ENCODE measurements around the gene PYGB.

PYGB gene

GRCh38 chr20:25247956-25248785, at the start of gene PYGB:
TSS of gene PYGB (plus strand) at chr20:25248085. CDS start at chr20:25248179, 94 bp downstream.
- in situ Hi-C loops (cut with MboI; ENCODE audit: low sequenced_read_pairs): no loop called here

- in situ Hi-C loops (cut with MboI; ENCODE audit: low sequenced_read_pairs): no loop called here
These were observed 49.1 kb upstream of the PYGB start for GRCh38 chr20:25198663-25199383.

- in situ Hi-C loops (cut with MboI; ENCODE audit: low sequenced_read_pairs): no loop called here
These were observed 48.2 kb upstream of the PYGB start for GRCh38 chr20:25199473-25200260.

GRCh38 chr20:25203089-25203488, 44.8 kb upstream of the PYGB start:
- in situ Hi-C loops (cut with MboI; ENCODE audit: low sequenced_read_pairs): no loop called here

- in situ Hi-C loops (cut with MboI; ENCODE audit: low sequenced_read_pairs): no loop called here
These were observed 44.0 kb upstream of the PYGB start for GRCh38 chr20:25203871-25204320.

GRCh38 chr20:25204550-25205276, 43.2 kb upstream of the PYGB start:
- in situ Hi-C loops (cut with MboI; ENCODE audit: low sequenced_read_pairs): no loop called here

- in situ Hi-C loops (cut with MboI; ENCODE audit: low sequenced_read_pairs): no loop called here
These were observed 42.4 kb upstream of the PYGB start for GRCh38 chr20:25205277-25206062.

GRCh38 chr20:25206063-25206403, 41.9 kb upstream of the PYGB start:
- in situ Hi-C loops (cut with MboI; ENCODE audit: low sequenced_read_pairs): no loop called here

GRCh38 chr20:25206548-25206947, 41.3 kb upstream of the PYGB start:
- in situ Hi-C loops (cut with MboI; ENCODE audit: low sequenced_read_pairs): no loop called here

GRCh38 chr20:25207149-25207959, 40.5 kb upstream of the PYGB start:
- in situ Hi-C loops (cut with MboI; ENCODE audit: low sequenced_read_pairs): no loop called here

GRCh38 chr20:25207960-25208534, 39.8 kb upstream of the PYGB start:
- in situ Hi-C loops (cut with MboI; ENCODE audit: low sequenced_read_pairs): no loop called here

GRCh38 chr20:25209400-25209799, 38.5 kb upstream of the PYGB start:
- in situ Hi-C loops (cut with MboI; ENCODE audit: low sequenced_read_pairs): no loop called here

GRCh38 chr20:25209911-25210310, 38.0 kb upstream of the PYGB start:
- in situ Hi-C loops (cut with MboI; ENCODE audit: low sequenced_read_pairs): no loop called here

GRCh38 chr20:25211273-25211672, 36.6 kb upstream of the PYGB start:
- in situ Hi-C loops (cut with MboI; ENCODE audit: low sequenced_read_pairs): no loop called here

GRCh38 chr20:25212242-25212641, 35.6 kb upstream of the PYGB start:
- in situ Hi-C loops (cut with MboI; ENCODE audit: low sequenced_read_pairs): no loop called here

- in situ Hi-C loops (cut with MboI; ENCODE audit: low sequenced_read_pairs): no loop called here
These were observed 34.1 kb upstream of the PYGB start for GRCh38 chr20:25213566-25214425.

GRCh38 chr20:25214426-25214790, 33.5 kb upstream of the PYGB start:
- in situ Hi-C loops (cut with MboI; ENCODE audit: low sequenced_read_pairs): no loop called here

GRCh38 chr20:25214819-25215218, 33.1 kb upstream of the PYGB start:
- in situ Hi-C loops (cut with MboI; ENCODE audit: low sequenced_read_pairs): no loop called here

Measured in HL-60/S4 (cell line).